IMR-90 (cell line): ENCODE measurements around the gene GGTA1. TPM values are rescaled to one million over a fixed set of nuclear protein-coding genes. Genes with fewer than 3 reads are reported as not detected.

Source experiments
- ATAC-seq: fragments of 200-7000 bp; cut with Tn5 transposase; 2 replicates; pipeline ENCODE4 v1.9.1; 2020; ENCODE audit warnings: low read depth, mild to moderate bottlenecking, moderate library complexity
- BruUV-seq: library from RNA; stranded (reverse); fragments of 400-500 nt; replicated peaks from 2 replicates; lab custom pipeline; 2021; lab: Mats Ljungman, UMichigan
- CTCF ChIA-PET: fragments of 300-600 bp; formaldehyde crosslinking; extraction: SDS; loops from one replicate; lab custom pipeline; 2021; ENCODE audit warnings: antibody characterized with exemption; lab: Yijun Ruan, JAX
- POLR2A ChIA-PET: fragments of 300-600 bp; sonication (Branson Sonifier 250); formaldehyde crosslinking; loops from one replicate; lab custom pipeline; 2022; ENCODE audit warnings: antibody characterized with exemption; ENCODE audit not compliant: unreplicated experiment; lab: Charles Lee
- DNase-seq: peaks from one replicate; pipeline ENCODE4 v3.0.0; 2013
- H2AFZ ChIP-seq: replicated peaks from 2 replicates; pipeline ENCODE3; 2013; ENCODE audit warnings: low read length, mild to moderate bottlenecking; ENCODE audit not compliant: poor library complexity
- H2AK5ac ChIP-seq: 2 replicates; pipeline ENCODE4 v1.6.1; 2013; ENCODE audit warnings: low read depth, low read length, inconsistent platforms
- H2AK9ac ChIP-seq: replicated peaks from 2 replicates; pipeline ENCODE3; 2013; ENCODE audit warnings: mild to moderate bottlenecking, low read depth, low read length, moderate library complexity; ENCODE audit not compliant: poor library complexity
- H2BK120ac ChIP-seq: 2 replicates; pipeline ENCODE4 v1.6.1; 2013; ENCODE audit warnings: low read depth, low read length, inconsistent platforms
- H2BK15ac ChIP-seq: 3 replicates; pipeline ENCODE4 v1.6.1; 2013; ENCODE audit warnings: low read depth, low read length, inconsistent platforms
- H2BK20ac ChIP-seq: 2 replicates; pipeline ENCODE4 v1.6.1; 2013; ENCODE audit warnings: low read depth, mild to moderate bottlenecking, inconsistent platforms, low read length, moderate library complexity
- H2BK5ac ChIP-seq: 2 replicates; pipeline ENCODE4 v1.6.1; 2013; ENCODE audit warnings: mild to moderate bottlenecking, low read depth, low read length, inconsistent platforms; ENCODE audit not compliant: poor library complexity, severe bottlenecking
- H3K14ac ChIP-seq: replicated peaks from 2 replicates; pipeline ENCODE4 v1.6.1; 2013; ENCODE audit warnings: low read depth, low read length, inconsistent platforms
- H3K18ac ChIP-seq: 2 replicates; pipeline ENCODE4 v1.6.1; 2013; ENCODE audit warnings: low read depth, low read length, control low read depth
- H3K23ac ChIP-seq: 2 replicates; pipeline ENCODE4 v1.6.1; 2013; ENCODE audit warnings: low read depth, low read length, inconsistent platforms
- H3K27ac ChIP-seq: 2 replicates; pipeline ENCODE4 v1.5.1; 2013; ENCODE audit warnings: mild to moderate bottlenecking, control low read depth, low read length; ENCODE audit not compliant: insufficient read depth
- H3K27me3 ChIP-seq: 2 replicates; pipeline ENCODE4 v1.6.1; 2013; ENCODE audit warnings: low read length; ENCODE audit not compliant: control insufficient read depth, insufficient read depth
- H3K36me3 ChIP-seq: 2 replicates; pipeline ENCODE4 v1.6.1; 2013; ENCODE audit warnings: low read length, mixed read lengths; ENCODE audit not compliant: control insufficient read depth, insufficient read depth
- H3K4ac ChIP-seq: 2 replicates; pipeline ENCODE4 v1.6.1; 2013; ENCODE audit warnings: low read depth, low read length, inconsistent platforms
- H3K4me1 ChIP-seq: 2 replicates; pipeline ENCODE4 v1.6.1; 2013; ENCODE audit warnings: low read length, mixed read lengths; ENCODE audit not compliant: control insufficient read depth, insufficient read depth
- H3K4me2 ChIP-seq: 2 replicates; pipeline ENCODE4 v1.6.1; 2013; ENCODE audit warnings: low read depth, mild to moderate bottlenecking, control low read depth, low read length, moderate library complexity
- H3K4me3 ChIP-seq: 2 replicates; pipeline ENCODE4 v1.5.1; 2013; ENCODE audit warnings: low read depth, mild to moderate bottlenecking, control low read depth, low read length, moderate library complexity; ENCODE audit not compliant: insufficient read depth
- H3K56ac ChIP-seq: 2 replicates; pipeline ENCODE4 v1.6.1; 2013; ENCODE audit warnings: low read length, inconsistent platforms; ENCODE audit not compliant: insufficient read depth; ENCODE audit errors: extremely low read depth
- H3K79me1 ChIP-seq, 2 experiments: 2 replicates each; pipeline ENCODE4 v1.6.1; 2013; ENCODE audit warnings: low read length in 2 of 2, inconsistent platforms in 1 of 2, low read depth in 1 of 2
- H3K9ac ChIP-seq: 2 replicates; pipeline ENCODE4 v1.6.1; 2013; ENCODE audit warnings: low read depth, low read length, control low read depth
- H3K9me1 ChIP-seq: 2 replicates; pipeline ENCODE4 v1.6.1; 2013; ENCODE audit warnings: low read length, inconsistent platforms; ENCODE audit not compliant: insufficient read depth
- H3K9me3 ChIP-seq: 2 replicates; pipeline ENCODE4 v1.6.1; 2013; ENCODE audit warnings: low read length; ENCODE audit not compliant: control insufficient read depth, insufficient read depth
- H4K20me1 ChIP-seq: 2 replicates; pipeline ENCODE4 v1.6.1; 2013; ENCODE audit warnings: low read length, inconsistent platforms; ENCODE audit not compliant: insufficient read depth
- H4K5ac ChIP-seq: 2 replicates; pipeline ENCODE4 v1.6.1; 2013; ENCODE audit warnings: mild to moderate bottlenecking, low read depth, low read length, control low read depth
- H4K8ac ChIP-seq, 2 experiments: 2 replicates each; pipeline ENCODE4 v1.6.1; 2013; ENCODE audit warnings: low read depth in 2 of 2, low read length in 2 of 2, control low read depth in 1 of 2, inconsistent platforms in 1 of 2
- H4K91ac ChIP-seq: 2 replicates; pipeline ENCODE4 v1.6.1; 2013; ENCODE audit warnings: low read depth, low read length, inconsistent platforms; ENCODE audit not compliant: insufficient read depth
- BHLHE40 ChIP-seq: fragments of 150-350 bp; IDR thresholded peaks from 2 replicates; pipeline ENCODE4 v1.6.1; 2016; ENCODE audit warnings: mild to moderate bottlenecking, low read depth, low read length
- CEBPB ChIP-seq: IDR thresholded peaks from 2 replicates; pipeline ENCODE4 v1.6.1; 2012; ENCODE audit warnings: low read depth, low read length, improper control_type of control experiment
- CHD1 ChIP-seq: IDR thresholded peaks from 2 replicates; pipeline ENCODE4 v1.6.1; 2012; ENCODE audit warnings: low read depth, low read length, improper control_type of control experiment
- FOS ChIP-seq: fragments of 150-350 bp; IDR thresholded peaks from 2 replicates; pipeline ENCODE4 v1.6.1; 2016; ENCODE audit warnings: low read depth, low read length
- MAFK ChIP-seq: IDR thresholded peaks from 2 replicates; pipeline ENCODE4 v1.6.1; 2012; ENCODE audit warnings: low read depth, low read length, improper control_type of control experiment
- MAZ ChIP-seq: IDR thresholded peaks from 2 replicates; pipeline ENCODE4 v1.6.1; 2012; ENCODE audit warnings: low read depth, mild to moderate bottlenecking, low read length, improper control_type of control experiment, moderate library complexity, borderline replicate concordance
- MXI1 ChIP-seq: IDR thresholded peaks from 2 replicates; pipeline ENCODE4 v1.6.1; 2012; ENCODE audit warnings: low read depth, mild to moderate bottlenecking, low read length, moderate library complexity, borderline replicate concordance
- NFE2L2 ChIP-seq: fragments of 150-350 bp; IDR thresholded peaks from 2 replicates; pipeline ENCODE4 v1.6.1; 2016; ENCODE audit warnings: low read depth, mild to moderate bottlenecking, low read length
- POLR2A ChIP-seq: IDR thresholded peaks from 2 replicates; pipeline ENCODE4 v1.6.1; 2012; ENCODE audit warnings: mild to moderate bottlenecking, low read depth, low read length
- RAD21 ChIP-seq: IDR thresholded peaks from 2 replicates; pipeline ENCODE4 v1.6.1; 2012; ENCODE audit warnings: low read length, improper control_type of control experiment
- RCOR1 ChIP-seq: IDR thresholded peaks from 2 replicates; pipeline ENCODE4 v1.6.1; 2012; ENCODE audit warnings: mild to moderate bottlenecking, low read length, improper control_type of control experiment; ENCODE audit not compliant: insufficient replicate concordance
- SMC3 ChIP-seq: fragments of 150-350 bp; IDR thresholded peaks from 2 replicates; pipeline ENCODE4 v1.6.1; 2016; ENCODE audit warnings: low read depth, mild to moderate bottlenecking, antibody characterized with exemption, low read length, moderate library complexity
- WGBS, 2 experiments: methylation state at CpG; one replicate each; pipeline versions ENCODE4 v1.1.5 to v1.1.7; 2013; ENCODE audit warnings: missing lambda C conversion rate in 2 of 2; ENCODE audit not compliant: insufficient read length in 1 of 2; ENCODE audit errors: extremely low coverage in 2 of 2; 5-methylcytosine and 5-hydroxymethylcytosine counted together
- dilution Hi-C: fragments of 300-500 bp; cut with HindIII; formaldehyde crosslinking; loops from one replicate; pipeline ENCODE4 v1.14.3; 2018; ENCODE audit warnings: low sequenced_read_pairs; ENCODE audit not compliant: unreplicated experiment
- in situ Hi-C: fragments of 300-500 bp; cut with MboI; formaldehyde crosslinking; loops from 3 replicates; pipeline ENCODE4 v1.14.3; 2019; ENCODE audit warnings: low sequenced_read_pairs, inconsistent platforms, mixed read lengths
- intact Hi-C: fragments of 100-400 bp; cut with micrococcal nuclease; formaldehyde crosslinking; loops from 2 replicates; pipeline ENCODE4 v1.10.0; 2022
- polyA plus RNA-seq, 3 experiments: library from polyadenylated mRNA; depleted of rRNA; stranded (reverse); fragments of >200 nt; gene quantifications; 2 replicates each; pipeline ENCODE4 v1.2.3, GENCODE V29; 2012; ENCODE audit warnings: low replicate concordance in 1 of 3
- total RNA-seq: library from RNA; depleted of rRNA; stranded (reverse); fragments of >200 nt; gene quantifications from 2 replicates; pipeline ENCODE4 v1.2.3, GENCODE V29; 2012
- TF ChIP-seq, protein P1 (sequence below): fragments of 150-350 bp; IDR thresholded peaks from 2 replicates; pipeline ENCODE4 v1.6.1; 2017; ENCODE audit warnings: mild to moderate bottlenecking, antibody characterized with exemption, low read length, low read depth
- TF ChIP-seq, protein P2 (sequence below): conservative IDR thresholded peaks from 2 replicates; pipeline ENCODE4 v1.5.1; 2012; ENCODE audit warnings: mild to moderate bottlenecking, low read depth, low read length, improper control_type of control experiment

Gene GGTA1
- total and polyA plus RNA-seq, 2 of the 4 experiments (the other 2 are of a cell fraction): not detected

- H3K4me1 ChIP-seq: peaks cover 5% of the 10 kb centered on the region
- peak overlapping the region; percentile 55 to 76; a peak in 2 of 4 replicates for H4K8ac ChIP-seq
- ChIA-PET CTCF (no interaction called here), POLR2A (no interaction called here)
- H3K27ac ChIP-seq: peak overlapping the region; percentile 27; the same call in 1 of the 2 replicates
- H3K4me3 ChIP-seq: no peak overlapping the region
- H2AK9ac ChIP-seq: peak overlapping the region; percentile 83
- intact Hi-C loops: no loop called here
- H3K4me2 ChIP-seq: peak overlapping the region; percentile 39
- H2AFZ ChIP-seq: peak overlapping the region; percentile 86
- H3K9ac ChIP-seq: no peak overlapping the region
- H3K23ac ChIP-seq: 0 out of 2 replicates have a peak overlapping the region, but pooled peaks have one; percentile 35
- peaks cover 9% of the 10 kb centered on the region for H3K9me1 ChIP-seq
- no peak overlapping the region; the same call in 1 of the 2 replicates for H3K18ac ChIP-seq
- H2BK20ac ChIP-seq: peak overlapping the region; percentile 55; the same call in 1 of the 2 replicates
- H2BK5ac ChIP-seq: no peak overlapping the region
- dilution Hi-C loops: no loop called here
- ATAC-seq: peak; percentile 98
- DNase-seq: peak; percentile 99
- peaks cover 11% of the 10 kb centered on the region for H3K27me3 ChIP-seq
- 9% methylated on average over 9 of the region's 11 CpGs; no CpG with 5 or more reads in 1 of the 2 experiments for WGBS, 2 experiments
- peak overlapping the region; percentile 63; the same call in 1 of the 2 replicates for H2BK120ac ChIP-seq
- peak overlapping the region; percentile 55; the same call in 1 of the 2 replicates for H4K5ac ChIP-seq
- H2BK15ac ChIP-seq: peak overlapping the region; percentile 27; the same call in 1 of the 3 replicates
- H3K4ac ChIP-seq: peak overlapping the region; percentile 65
- H3K56ac ChIP-seq: no peak overlapping the region
- H4K91ac ChIP-seq: peak overlapping the region; percentile 38; the same call in 1 of the 2 replicates
- peak overlapping the region; percentile 77 for H2AK5ac ChIP-seq
- H3K36me3 ChIP-seq: no peaks in the 10 kb centered on the region
- H3K9me3 ChIP-seq: no peaks in the 10 kb centered on the region
- in situ Hi-C loops: no loop called here
- H4K20me1 ChIP-seq: no peaks in the 10 kb centered on the region
- H3K14ac ChIP-seq: peak overlapping the region; percentile 22; the same call in 1 of the 2 replicates
- no peaks in the 10 kb centered on the region for H3K79me1 ChIP-seq
- BruUV-seq: no TSS peak
- TF ChIP-seq CHD1 (no peak), SMC3 (no peak), BHLHE40 (no peak), MAZ (no peak), RAD21 (no peak), NFE2L2 (no peak), RCOR1 (peak; percentile 69), MAFK (no peak), MXI1 (no peak), POLR2A (no peak), FOS (no peak), CEBPB (peak; percentile 14; the same call in 1 of the 2 replicates)
- TF ChIP-seq, protein P1, sequence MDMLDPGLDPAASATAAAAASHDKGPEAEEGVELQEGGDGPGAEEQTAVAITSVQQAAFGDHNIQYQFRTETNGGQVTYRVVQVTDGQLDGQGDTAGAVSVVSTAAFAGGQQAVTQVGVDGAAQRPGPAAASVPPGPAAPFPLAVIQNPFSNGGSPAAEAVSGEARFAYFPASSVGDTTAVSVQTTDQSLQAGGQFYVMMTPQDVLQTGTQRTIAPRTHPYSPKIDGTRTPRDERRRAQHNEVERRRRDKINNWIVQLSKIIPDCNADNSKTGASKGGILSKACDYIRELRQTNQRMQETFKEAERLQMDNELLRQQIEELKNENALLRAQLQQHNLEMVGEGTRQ: no peak
- TF ChIP-seq, protein P2, sequence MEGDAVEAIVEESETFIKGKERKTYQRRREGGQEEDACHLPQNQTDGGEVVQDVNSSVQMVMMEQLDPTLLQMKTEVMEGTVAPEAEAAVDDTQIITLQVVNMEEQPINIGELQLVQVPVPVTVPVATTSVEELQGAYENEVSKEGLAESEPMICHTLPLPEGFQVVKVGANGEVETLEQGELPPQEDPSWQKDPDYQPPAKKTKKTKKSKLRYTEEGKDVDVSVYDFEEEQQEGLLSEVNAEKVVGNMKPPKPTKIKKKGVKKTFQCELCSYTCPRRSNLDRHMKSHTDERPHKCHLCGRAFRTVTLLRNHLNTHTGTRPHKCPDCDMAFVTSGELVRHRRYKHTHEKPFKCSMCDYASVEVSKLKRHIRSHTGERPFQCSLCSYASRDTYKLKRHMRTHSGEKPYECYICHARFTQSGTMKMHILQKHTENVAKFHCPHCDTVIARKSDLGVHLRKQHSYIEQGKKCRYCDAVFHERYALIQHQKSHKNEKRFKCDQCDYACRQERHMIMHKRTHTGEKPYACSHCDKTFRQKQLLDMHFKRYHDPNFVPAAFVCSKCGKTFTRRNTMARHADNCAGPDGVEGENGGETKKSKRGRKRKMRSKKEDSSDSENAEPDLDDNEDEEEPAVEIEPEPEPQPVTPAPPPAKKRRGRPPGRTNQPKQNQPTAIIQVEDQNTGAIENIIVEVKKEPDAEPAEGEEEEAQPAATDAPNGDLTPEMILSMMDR: no peak
Observed at GRCh38 chr9:121529237-121529987, 29.8 kb upstream of the GGTA1 start.
